GM19193 (cell line): Measurements from ENCODE around the gene TRIM54.

Source experiments
- POLR2A ChIP-seq: IDR thresholded peaks from 4 replicates; pipeline ENCODE4 v1.6.1; 2011; ENCODE audit not compliant: insufficient read depth, insufficient read length; ENCODE audit errors: extremely low read depth

The TRIM54 gene

GRCh38 chr2:27281855-27282559 is at the start of gene TRIM54:
TSS of gene TRIM54 (plus strand) at chr2:27282429. CDS start at chr2:27282732, 303 bp downstream.
- no peak for TF ChIP-seq POLR2A

DNA sequence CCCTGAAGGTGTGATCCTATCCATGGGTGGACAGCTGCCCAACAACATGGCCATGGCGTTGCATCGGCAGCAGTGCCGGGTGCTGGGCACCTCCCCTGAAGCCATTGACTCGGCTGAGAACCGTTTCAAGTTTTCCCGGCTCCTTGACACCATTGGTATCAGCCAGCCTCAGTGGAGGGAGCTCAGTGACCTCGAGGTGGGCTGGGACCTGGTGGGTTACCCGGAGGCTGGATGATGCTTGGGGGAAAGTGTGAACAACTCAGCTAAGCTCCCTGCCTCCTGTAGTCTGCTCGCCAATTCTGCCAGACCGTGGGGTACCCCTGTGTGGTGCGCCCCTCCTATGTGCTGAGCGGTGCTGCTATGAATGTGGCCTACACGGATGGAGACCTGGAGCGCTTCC is 48.9 kb upstream of the TRIM54 start:
- no peak for TF ChIP-seq POLR2A

DNA sequence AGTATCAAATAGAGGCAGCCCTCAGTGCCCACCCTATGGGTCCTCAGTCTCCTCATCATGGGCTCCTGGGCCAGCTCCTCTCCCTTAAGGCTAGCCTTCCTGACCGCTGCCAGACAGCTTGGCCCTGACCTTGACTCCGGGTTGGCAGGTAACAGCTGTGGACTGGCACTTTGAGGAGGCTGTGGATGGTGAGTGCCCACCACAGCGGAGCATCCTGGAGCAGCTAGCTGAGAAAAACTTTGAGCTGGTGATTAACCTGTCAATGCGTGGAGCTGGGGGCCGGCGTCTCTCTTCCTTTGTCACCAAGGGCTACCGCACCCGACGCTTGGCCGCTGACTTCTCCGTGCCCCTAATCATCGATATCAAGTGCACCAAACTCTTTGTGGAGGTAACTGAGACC is 46.1 kb upstream of the TRIM54 start:
- TF ChIP-seq POLR2A, result no peak

DNA sequence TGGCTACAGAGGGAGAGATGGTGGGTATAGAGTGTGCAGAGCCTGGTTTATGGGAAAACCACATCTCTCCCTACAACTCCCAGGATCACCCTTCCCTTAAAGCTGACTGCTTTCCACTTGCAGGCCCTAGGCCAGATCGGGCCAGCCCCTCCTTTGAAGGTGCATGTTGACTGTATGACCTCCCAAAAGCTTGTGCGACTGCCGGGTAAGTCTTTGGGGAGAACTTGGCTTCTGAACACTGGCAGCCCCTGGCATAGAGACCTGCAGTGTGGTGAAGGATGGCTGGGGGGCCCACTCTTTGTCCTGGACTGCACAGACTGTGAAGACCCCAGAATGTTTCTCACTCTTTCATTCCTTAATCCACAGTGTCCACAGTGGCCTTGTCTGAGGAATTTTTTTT is 45.6 kb upstream of the TRIM54 start:
- TF ChIP-seq POLR2A, result no peak

GRCh38 chr2:27237341-27237945 is 44.8 kb upstream of the TRIM54 start:
- TF ChIP-seq POLR2A, result no peak

- TF ChIP-seq POLR2A, result no peak
Measured at GRCh38 chr2:27238976-27239375, 43.3 kb upstream of the TRIM54 start.

DNA sequence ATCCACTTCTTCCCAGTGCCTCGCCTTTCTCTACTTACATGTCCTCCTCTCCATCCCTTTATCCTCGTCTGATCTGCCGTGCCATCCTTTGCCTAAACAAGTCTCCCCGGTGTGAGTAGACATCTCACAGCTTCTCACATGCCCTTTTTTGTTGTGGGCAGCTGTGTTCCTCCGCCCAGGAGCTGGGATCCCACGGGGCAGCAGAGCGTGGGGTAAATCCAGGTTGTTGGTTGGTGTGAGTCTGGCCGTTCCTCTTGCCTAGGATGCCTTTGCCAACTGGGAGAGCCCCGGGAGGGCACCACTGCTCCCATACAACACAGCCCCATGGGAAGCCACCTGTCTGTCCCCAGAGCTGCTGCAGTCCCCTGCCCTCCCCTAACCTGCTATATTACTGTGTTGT is 41.8 kb upstream of the TRIM54 start:
- TF ChIP-seq POLR2A, result no peak

- no peak for TF ChIP-seq POLR2A
Measured at GRCh38 chr2:27241761-27242613, 40.2 kb upstream of the TRIM54 start.

GRCh38 chr2:27242614-27242951 is 39.6 kb upstream of the TRIM54 start:
- TF ChIP-seq POLR2A, result no peak

- TF ChIP-seq POLR2A, result no peak
Measured at GRCh38 chr2:27243391-27244130, 38.7 kb upstream of the TRIM54 start.

- TF ChIP-seq POLR2A, result no peak
Measured at GRCh38 chr2:27245116-27245515, 37.1 kb upstream of the TRIM54 start.

DNA sequence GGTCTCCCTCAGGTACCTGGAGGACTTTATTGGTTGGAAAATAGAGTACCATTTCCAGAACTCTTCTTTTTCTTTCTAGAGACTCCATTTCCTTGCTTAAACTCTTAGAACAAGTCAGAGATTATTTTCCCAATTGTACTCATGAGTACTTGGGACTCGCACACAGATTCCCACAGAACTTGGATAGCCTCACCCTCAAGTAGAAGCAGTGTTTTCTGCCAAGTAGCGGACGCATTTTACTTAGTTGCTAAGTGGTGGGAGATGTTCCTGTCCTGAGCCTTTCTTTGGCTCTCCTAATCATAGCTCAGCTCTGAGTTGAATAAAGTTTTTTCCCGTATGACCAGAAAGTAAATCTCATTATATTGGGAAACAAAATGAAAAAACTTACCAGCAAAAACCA is 36.6 kb upstream of the TRIM54 start:
- TF ChIP-seq POLR2A, result no peak

DNA sequence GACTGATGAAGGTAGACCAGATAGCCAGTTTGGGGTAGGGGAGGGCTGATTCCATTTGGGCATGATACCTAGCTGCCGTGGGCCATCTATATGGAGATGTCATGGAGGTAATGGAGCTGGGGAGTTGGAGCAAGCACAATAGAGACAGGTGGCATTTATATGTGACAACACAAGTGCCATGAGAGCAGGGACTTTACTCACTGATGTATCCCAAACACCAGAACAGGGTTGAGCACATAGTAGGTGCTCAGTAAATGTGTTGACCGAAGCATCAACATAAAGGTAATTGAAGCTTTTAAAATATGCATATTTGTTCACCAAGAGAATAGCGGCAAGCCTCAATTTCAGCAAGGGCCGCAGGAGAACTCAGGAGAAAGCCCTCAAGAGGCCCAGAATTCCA is 34.3 kb upstream of the TRIM54 start:
- TF ChIP-seq POLR2A, result no peak

- no peak for TF ChIP-seq POLR2A
Measured at GRCh38 chr2:27249159-27249890, 32.9 kb upstream of the TRIM54 start.
